GM12891 (cell line): ENCODE data around the gene MUSTN1.

Experiments
- POU2F2 ChIP-seq: IDR thresholded peaks from 2 replicates; pipeline ENCODE4 v1.6.1; 2011; ENCODE audit warnings: low read depth, mild to moderate bottlenecking, control low read depth, low read length, moderate library complexity
- SPI1 ChIP-seq: IDR thresholded peaks from 2 replicates; pipeline ENCODE4 v1.6.1; 2011; ENCODE audit warnings: low read depth, low read length, control low read depth

DNA sequence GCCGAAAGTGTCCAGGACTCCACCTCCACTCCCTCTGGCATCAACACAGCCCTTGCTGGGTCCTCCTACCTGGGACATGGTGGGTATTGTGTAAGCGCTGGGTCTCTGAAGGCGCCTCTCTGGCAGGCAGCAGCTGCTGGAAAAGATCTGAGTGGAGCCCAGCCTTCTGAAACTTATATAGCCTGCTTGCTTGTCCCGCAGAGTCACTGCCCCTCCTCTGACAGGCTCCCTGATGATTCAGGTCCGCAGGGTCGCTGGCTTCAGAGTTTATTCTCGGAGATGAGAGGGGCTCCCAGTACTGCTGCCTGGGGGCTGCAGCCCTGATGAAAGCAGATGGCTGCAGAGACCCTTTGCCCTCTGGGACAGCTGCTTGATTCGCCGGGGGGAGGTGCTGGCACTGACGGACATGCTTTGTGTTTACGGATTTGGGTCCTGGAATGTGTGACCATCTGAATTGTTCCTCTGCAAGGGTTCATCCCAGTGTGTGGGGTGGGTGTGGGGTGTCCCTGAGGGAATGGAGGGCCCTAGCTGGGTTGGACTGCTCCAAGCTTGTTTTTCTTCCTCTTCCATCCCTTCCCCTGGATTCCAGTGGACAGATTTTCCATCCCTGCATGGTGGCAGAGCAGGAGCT lies at the start of gene MUSTN1:
- TF ChIP-seq POU2F2 (no peak), SPI1 (no peak)
